ENCODE measurements around the gene SLC37A1. TPM values are rescaled to one million over a fixed set of nuclear protein-coding genes. Genes with fewer than 3 reads are reported as not detected.

SLC37A1 gene
- total RNA-seq, 1 donor from 2014 or later: 4.8 TPM

GRCh38 chr21:42475526-42476387, 37.9 kb upstream of the SLC37A1 start:
- Mint-ChIP-seq H3K9me3 (ENCODE audit: low read depth) (no peaks in the 10 kb centered on the region), H3K36me3 (ENCODE audit: low read depth) (peaks cover 2% of the 10 kb centered on the region), H3K27me3 (ENCODE audit: low read depth) (no peaks in the 10 kb centered on the region), H3K27ac (ENCODE audit: unreplicated experiment) (no peak overlapping the region), H3K4me1 (ENCODE audit: low read depth) (peaks cover 11% of the 10 kb centered on the region), H3K4me3 (ENCODE audit: unreplicated experiment) (no peak overlapping the region)
- TF ChIP-seq CTCF (IDR thresholded peaks at IDR 0.05): no peak
- no peak for DNase-seq (ENCODE audit: low spot score)

GRCh38 chr21:42476388-42477331, 37.0 kb upstream of the SLC37A1 start:
- Mint-ChIP-seq H3K36me3 (ENCODE audit: low read depth) (peaks cover 2% of the 10 kb centered on the region), H3K27ac (ENCODE audit: unreplicated experiment) (no peak overlapping the region), H3K9me3 (ENCODE audit: low read depth) (no peaks in the 10 kb centered on the region), H3K4me3 (ENCODE audit: unreplicated experiment) (no peak overlapping the region), H3K27me3 (ENCODE audit: low read depth) (no peaks in the 10 kb centered on the region), H3K4me1 (ENCODE audit: low read depth) (peaks cover 11% of the 10 kb centered on the region)
- DNase-seq (ENCODE audit: low spot score): no peak
- TF ChIP-seq CTCF (IDR thresholded peaks at IDR 0.05): no peak

GRCh38 chr21:42478504-42478903, 35.1 kb upstream of the SLC37A1 start:
- peaks cover 11% of the 10 kb centered on the region for H3K4me1 Mint-ChIP-seq (ENCODE audit: low read depth)
- no peak for TF ChIP-seq CTCF (IDR thresholded peaks at IDR 0.05)
- no peak for DNase-seq (ENCODE audit: low spot score)
- H3K4me3 Mint-ChIP-seq (ENCODE audit: unreplicated experiment): no peak overlapping the region
- H3K36me3 Mint-ChIP-seq (ENCODE audit: low read depth): peaks cover 2% of the 10 kb centered on the region
- no peaks in the 10 kb centered on the region for H3K9me3 Mint-ChIP-seq (ENCODE audit: low read depth)
- H3K27me3 Mint-ChIP-seq (ENCODE audit: low read depth): peaks cover 3% of the 10 kb centered on the region
- no peak overlapping the region for H3K27ac Mint-ChIP-seq (ENCODE audit: unreplicated experiment)

GRCh38 chr21:42479582-42479981, 34.1 kb upstream of the SLC37A1 start:
- no peaks in the 10 kb centered on the region for H3K9me3 Mint-ChIP-seq (ENCODE audit: low read depth)
- peaks cover 2% of the 10 kb centered on the region for H3K36me3 Mint-ChIP-seq (ENCODE audit: low read depth)
- no peak for DNase-seq (ENCODE audit: low spot score)
- peaks cover 3% of the 10 kb centered on the region for H3K27me3 Mint-ChIP-seq (ENCODE audit: low read depth)
- H3K27ac Mint-ChIP-seq (ENCODE audit: unreplicated experiment): no peak overlapping the region
- TF ChIP-seq CTCF (IDR thresholded peaks at IDR 0.05): no peak
- H3K4me3 Mint-ChIP-seq (ENCODE audit: unreplicated experiment): no peak overlapping the region
- peaks cover 2% of the 10 kb centered on the region for H3K4me1 Mint-ChIP-seq (ENCODE audit: low read depth)

GRCh38 chr21:42480736-42481135, 32.9 kb upstream of the SLC37A1 start:
- Mint-ChIP-seq H3K36me3 (ENCODE audit: low read depth) (peaks cover 2% of the 10 kb centered on the region), H3K9me3 (ENCODE audit: low read depth) (no peaks in the 10 kb centered on the region), H3K27ac (ENCODE audit: unreplicated experiment) (no peak overlapping the region), H3K4me1 (ENCODE audit: low read depth) (no peaks in the 10 kb centered on the region), H3K27me3 (ENCODE audit: low read depth) (peaks cover 6% of the 10 kb centered on the region), H3K4me3 (ENCODE audit: unreplicated experiment) (no peak overlapping the region)
- no peak for DNase-seq (ENCODE audit: low spot score)
- TF ChIP-seq CTCF (IDR thresholded peaks at IDR 0.05): no peak

Data from chondrocyte (in vitro differentiated cells).